Measurements from ENCODE around the gene SOX2. TPM values are rescaled to one million over a fixed set of nuclear protein-coding genes. Genes with fewer than 3 reads are reported as not detected.

Gene SOX2
- total RNA-seq (under 1 TPM in 2 of 7 donors, not detected in 5; 0.10 to 0.43 TPM), polyA plus RNA-seq (under 1 TPM; 0.02 to 0.54 (median 0.05) TPM)
- long read RNA-seq, donor 1, result 0 reads
- long read RNA-seq, donor 2, result 0 reads

DNA sequence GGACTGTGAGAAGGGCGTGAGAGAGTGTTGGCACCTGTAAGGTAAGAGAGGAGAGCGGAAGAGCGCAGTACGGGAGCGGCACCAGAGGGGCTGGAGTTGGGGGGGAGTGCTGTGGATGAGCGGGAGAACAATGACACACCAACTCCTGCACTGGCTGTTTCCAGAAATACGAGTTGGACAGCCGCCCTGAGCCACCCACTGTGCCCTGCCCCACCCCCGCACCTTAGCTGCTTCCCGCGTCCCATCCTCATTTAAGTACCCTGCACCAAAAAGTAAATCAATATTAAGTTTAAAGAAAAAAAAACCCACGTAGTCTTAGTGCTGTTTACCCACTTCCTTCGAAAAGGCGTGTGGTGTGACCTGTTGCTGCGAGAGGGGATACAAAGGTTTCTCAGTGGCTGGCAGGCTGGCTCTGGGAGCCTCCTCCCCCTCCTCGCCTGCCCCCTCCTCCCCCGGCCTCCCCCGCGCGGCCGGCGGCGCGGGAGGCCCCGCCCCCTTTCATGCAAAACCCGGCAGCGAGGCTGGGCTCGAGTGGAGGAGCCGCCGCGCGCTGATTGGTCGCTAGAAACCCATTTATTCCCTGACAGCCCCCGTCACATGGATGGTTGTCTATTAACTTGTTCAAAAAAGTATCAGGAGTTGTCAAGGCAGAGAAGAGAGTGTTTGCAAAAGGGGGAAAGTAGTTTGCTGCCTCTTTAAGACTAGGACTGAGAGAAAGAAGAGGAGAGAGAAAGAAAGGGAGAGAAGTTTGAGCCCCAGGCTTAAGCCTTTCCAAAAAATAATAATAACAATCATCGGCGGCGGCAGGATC, at the start of gene SOX2:
Gene SOX2 (plus strand): TSS at position 601 of the 811 bp plus-strand sequence. CDS start 436 bp downstream, outside the sequence.
- peaks cover 13 to 40% (median 35%) of the 10 kb centered on the region in 6 donors for H3K4me1 ChIP-seq
- H3K27me3 ChIP-seq (replicated peaks in 1 of 7), result peaks cover 18 to 100% (median 98%) of the 10 kb centered on the region in 7 donors
- 2 to 4% (median 4%) methylated on average over 28 to 37 of the region's 37 CpGs for WGBS, 5 donors
- DNase-seq, result peak; percentile 81
- H3K4me3 ChIP-seq, result peak within 1 kb of the TSS in 6 of 8 donors; percentile 15 to 60 (median 29)
- peaks cover 0 to 17% (median 0%) of the 10 kb centered on the region in 8 donors for H3K9me3 ChIP-seq
- H3K36me3 ChIP-seq, result no peaks in the 10 kb centered on the region
- no peak within 1 kb of the TSS for H3K27ac ChIP-seq
- intact Hi-C loops (cut with DNase I; ENCODE audit: low total_unique reads), result no loop called here
- no peak for TF ChIP-seq POLR2AphosphoS5 (IDR thresholded peaks at IDR 0.05)
- no peak for TF ChIP-seq POLR2A (IDR thresholded peaks at IDR 0.05)
- TF ChIP-seq, protein P1, sequence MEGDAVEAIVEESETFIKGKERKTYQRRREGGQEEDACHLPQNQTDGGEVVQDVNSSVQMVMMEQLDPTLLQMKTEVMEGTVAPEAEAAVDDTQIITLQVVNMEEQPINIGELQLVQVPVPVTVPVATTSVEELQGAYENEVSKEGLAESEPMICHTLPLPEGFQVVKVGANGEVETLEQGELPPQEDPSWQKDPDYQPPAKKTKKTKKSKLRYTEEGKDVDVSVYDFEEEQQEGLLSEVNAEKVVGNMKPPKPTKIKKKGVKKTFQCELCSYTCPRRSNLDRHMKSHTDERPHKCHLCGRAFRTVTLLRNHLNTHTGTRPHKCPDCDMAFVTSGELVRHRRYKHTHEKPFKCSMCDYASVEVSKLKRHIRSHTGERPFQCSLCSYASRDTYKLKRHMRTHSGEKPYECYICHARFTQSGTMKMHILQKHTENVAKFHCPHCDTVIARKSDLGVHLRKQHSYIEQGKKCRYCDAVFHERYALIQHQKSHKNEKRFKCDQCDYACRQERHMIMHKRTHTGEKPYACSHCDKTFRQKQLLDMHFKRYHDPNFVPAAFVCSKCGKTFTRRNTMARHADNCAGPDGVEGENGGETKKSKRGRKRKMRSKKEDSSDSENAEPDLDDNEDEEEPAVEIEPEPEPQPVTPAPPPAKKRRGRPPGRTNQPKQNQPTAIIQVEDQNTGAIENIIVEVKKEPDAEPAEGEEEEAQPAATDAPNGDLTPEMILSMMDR (IDR thresholded peaks at IDR 0.05 in 8 of 11, conservative IDR thresholded peaks at IDR 0.05 in 3 of 11), result no peak

DNA sequence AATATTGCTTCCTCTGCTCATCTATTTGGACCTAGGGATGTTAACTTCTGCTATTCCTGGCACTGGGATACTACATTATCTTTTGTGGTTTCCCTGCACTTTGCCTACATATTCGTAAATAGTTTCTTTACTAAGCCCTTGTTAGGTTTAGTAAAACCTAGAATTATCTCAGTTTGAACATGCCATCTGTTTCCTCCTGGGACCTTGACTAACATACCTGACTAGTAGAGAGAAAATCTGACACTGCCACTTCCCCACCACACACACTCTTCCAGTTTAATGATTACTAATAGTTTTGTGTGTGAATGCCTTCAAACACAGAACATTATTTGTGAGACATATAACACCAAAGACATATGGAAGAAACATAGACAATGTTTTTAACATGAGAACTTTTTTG, 28.2 kb upstream of the SOX2 start:
- intact Hi-C loops (cut with DNase I; ENCODE audit: low total_unique reads), result no loop called here
- no peak overlapping the region for H3K4me3 ChIP-seq
- H3K27ac ChIP-seq, result no peak overlapping the region
- no peaks in the 10 kb centered on the region for H3K4me1 ChIP-seq
- TF ChIP-seq, protein P1 (IDR thresholded peaks at IDR 0.05 in 8 of 11, conservative IDR thresholded peaks at IDR 0.05 in 3 of 11), result no peak
- no peak for TF ChIP-seq POLR2A (IDR thresholded peaks at IDR 0.05)
- TF ChIP-seq POLR2AphosphoS5 (IDR thresholded peaks at IDR 0.05), result no peak
- H3K9me3 ChIP-seq, result peaks cover 0 to 11% (median 7%) of the 10 kb centered on the region in 8 donors
- 11 to 26% (median 23%) methylated on average over 1 of the region's 1 CpG for WGBS, 5 donors
- H3K27me3 ChIP-seq (replicated peaks in 1 of 7), result peaks cover 0 to 11% (median 0%) of the 10 kb centered on the region in 7 donors
- DNase-seq, result no peak
- no peaks in the 10 kb centered on the region for H3K36me3 ChIP-seq

DNA sequence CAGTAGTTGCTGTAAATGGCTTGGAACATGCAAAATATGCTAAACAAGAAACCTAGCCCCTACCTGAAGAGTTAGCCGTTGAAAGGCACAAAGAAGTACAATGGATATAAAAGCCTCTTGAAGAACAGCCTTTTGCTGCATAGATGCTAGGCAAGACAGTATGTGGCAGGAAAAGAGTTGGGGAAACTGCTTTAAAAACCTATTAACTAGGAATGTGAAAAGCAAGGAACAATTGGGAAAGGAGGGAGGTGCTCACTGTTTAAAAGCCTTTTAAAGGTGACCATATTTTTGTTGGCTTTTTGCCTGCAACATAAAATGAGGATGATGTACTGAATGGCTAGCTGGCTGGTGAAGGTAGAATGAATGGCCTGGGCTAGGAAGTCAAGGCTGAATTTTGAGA, 24.5 kb upstream of the SOX2 start:
- TF ChIP-seq, protein P1 (IDR thresholded peaks at IDR 0.05 in 8 of 11, conservative IDR thresholded peaks at IDR 0.05 in 3 of 11), result no peak
- TF ChIP-seq POLR2AphosphoS5 (IDR thresholded peaks at IDR 0.05), result no peak
- TF ChIP-seq POLR2A (IDR thresholded peaks at IDR 0.05), result no peak

DNA sequence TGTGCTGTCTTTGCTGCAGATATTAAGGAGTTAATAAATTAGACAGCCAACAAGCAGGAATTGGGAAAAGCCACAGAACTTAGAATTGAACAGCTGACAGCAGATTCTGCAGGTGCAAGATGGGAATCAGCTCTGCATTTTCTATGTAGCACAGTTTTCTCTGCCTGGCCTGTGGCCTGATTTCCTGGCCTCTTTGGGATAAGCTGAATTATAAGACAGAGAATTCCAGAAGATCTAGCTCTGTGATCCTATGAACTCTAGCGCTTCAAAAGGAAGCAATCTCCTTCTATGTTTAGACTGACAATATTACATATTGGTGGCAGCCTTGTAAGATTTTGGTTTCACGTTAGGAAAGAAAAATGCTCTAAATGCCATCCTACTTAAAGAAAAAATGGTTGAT, 24.0 kb upstream of the SOX2 start:
- Histone ChIP-seq H3K27me3 (replicated peaks in 1 of 7) (peaks cover 0 to 11% (median 0%) of the 10 kb centered on the region in 7 donors), H3K9me3 (no peaks in the 10 kb centered on the region), H3K4me1 (no peaks in the 10 kb centered on the region), H3K4me3 (no peak overlapping the region), H3K36me3 (no peaks in the 10 kb centered on the region), H3K27ac (no peak overlapping the region)
- no peak for TF ChIP-seq POLR2A (IDR thresholded peaks at IDR 0.05)
- TF ChIP-seq POLR2AphosphoS5 (IDR thresholded peaks at IDR 0.05), result no peak
- TF ChIP-seq, protein P1 (IDR thresholded peaks at IDR 0.05 in 8 of 11, conservative IDR thresholded peaks at IDR 0.05 in 3 of 11), result no peak
- DNase-seq, result no peak
- intact Hi-C loops (cut with DNase I; ENCODE audit: low total_unique reads), result no loop called here
- 67 to 82% (median 78%) methylated on average over 2 of the region's 2 CpGs for WGBS, 5 donors

More for the DNA sequence above, 24.5 kb upstream of the SOX2 start:
- no peaks in the 10 kb centered on the region for H3K9me3 ChIP-seq
- H3K4me3 ChIP-seq, result no peak overlapping the region
- no peak overlapping the region for H3K27ac ChIP-seq
- H3K36me3 ChIP-seq, result no peaks in the 10 kb centered on the region
- DNase-seq, result no peak
- H3K4me1 ChIP-seq, result no peaks in the 10 kb centered on the region
- intact Hi-C loops (cut with DNase I; ENCODE audit: low total_unique reads), result no loop called here
- peaks cover 0 to 11% (median 0%) of the 10 kb centered on the region in 7 donors for H3K27me3 ChIP-seq (replicated peaks in 1 of 7)
- 71 to 83% (median 73%) methylated on average over 1 of the region's 1 CpG for WGBS, 5 donors
